Endothelial cell of umbilical vein (primary cell): ENCODE data around the gene GRIK3.

Source experiments
- CTCF ChIP-seq, 2 donors: IDR thresholded peaks; 1 replicate in 1 of 2; 2 replicates in 1 of 2; pipeline ENCODE4 v1.5.1; 2011; ENCODE audit warnings: low read length in 2 of 2, mild to moderate bottlenecking in 2 of 2, moderate library complexity in 2 of 2, control low read depth in 1 of 2, inconsistent platforms in 1 of 2, low read depth in 1 of 2; ENCODE audit not compliant: insufficient read depth in 1 of 2; ENCODE audit errors: extremely low read depth in 1 of 2
- GATA2 ChIP-seq: IDR thresholded peaks from 2 replicates; pipeline ENCODE4 v1.7.0; 2011; ENCODE audit warnings: low read depth, mild to moderate bottlenecking, moderate library complexity, mixed read lengths, low read length; ENCODE audit not compliant: insufficient read length, insufficient read depth
- MAX ChIP-seq: IDR thresholded peaks from 2 replicates; pipeline ENCODE4 v1.6.1; 2011; ENCODE audit not compliant: insufficient read depth, insufficient read length
- POLR2AphosphoS5 ChIP-seq: IDR thresholded peaks from 2 replicates; pipeline ENCODE4 v1.6.1; 2012; ENCODE audit warnings: low read depth, mild to moderate bottlenecking, control low read depth, low read length, moderate library complexity; ENCODE audit not compliant: insufficient read depth

GRCh38 chr1:36755303-36756230, 278.7 kb downstream of the GRIK3 start:
- TF ChIP-seq GATA2 (no peak), CTCF (IDR thresholded peaks at IDR 0.05; ENCODE audit: extremely low read depth in 1 of 2, insufficient read depth in 1 of 2, low read depth in 1 of 2, low read length in 2 of 2) (no peak), POLR2AphosphoS5 (no peak), MAX (no peak)
